NCI-H2171 (cell line): ENCODE measurements around the gene HDGF.

Experiments
- DNase-seq: peaks from one replicate; lab custom pipeline; 2025; lab: John Stamatoyannopoulos, UW

HDGF gene

DNA sequence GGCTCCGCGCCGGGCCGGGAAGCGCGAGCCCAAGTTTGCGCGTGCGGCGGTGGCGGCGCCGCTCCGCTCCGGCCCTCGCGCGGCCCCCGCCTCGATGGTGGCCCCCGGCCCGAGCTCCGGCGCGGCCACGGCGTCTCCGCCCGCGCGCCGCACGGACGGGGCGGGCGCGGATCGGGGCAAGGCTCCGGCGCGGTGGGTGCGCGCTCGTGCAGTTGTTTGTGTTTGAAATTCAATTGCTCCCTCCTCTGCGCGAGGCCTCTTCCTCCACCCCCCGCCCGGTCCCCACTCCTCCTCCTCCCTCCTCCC lies at the start of gene HDGF:
Gene HDGF (minus strand): TSS at position 225 of the 306 bp plus-strand sequence. CDS start 246 bp downstream, outside the sequence.
- DNase-seq = no peak

DNA sequence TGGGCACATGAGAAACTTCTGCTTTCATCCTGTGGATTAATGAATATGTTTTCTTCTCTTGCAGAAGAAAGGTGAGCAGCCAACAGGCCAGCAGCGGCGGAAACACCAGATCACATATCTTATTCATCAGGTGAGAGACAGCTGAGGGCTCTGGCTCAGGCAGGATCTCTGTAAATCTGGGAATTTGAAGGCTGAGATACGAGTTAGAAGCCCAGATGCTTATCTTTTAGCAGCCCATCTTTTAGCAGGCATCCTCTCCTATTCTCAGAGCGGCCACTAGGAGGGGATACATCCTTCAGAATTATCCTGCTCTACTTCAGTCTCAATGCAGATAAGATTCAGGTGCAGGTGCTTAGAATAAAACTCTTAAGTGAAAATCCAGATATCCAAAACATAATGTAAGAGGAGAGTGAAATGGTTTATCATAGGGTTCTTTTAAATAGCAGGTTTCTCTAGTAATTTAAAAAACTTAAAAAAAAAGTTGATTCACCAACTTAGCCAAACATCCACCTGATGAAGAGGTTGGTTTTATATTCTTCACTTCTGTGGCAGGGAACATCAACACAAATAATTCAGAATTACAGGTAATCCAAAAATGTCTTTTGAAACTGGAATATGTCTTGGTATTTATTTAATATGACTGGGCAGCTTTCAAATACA lies 45.9 kb upstream of the HDGF start:
- DNase-seq = peak; percentile 44

GRCh38 chr1:156796340-156797097 lies 45.0 kb upstream of the HDGF start:
- no peak for DNase-seq

DNA sequence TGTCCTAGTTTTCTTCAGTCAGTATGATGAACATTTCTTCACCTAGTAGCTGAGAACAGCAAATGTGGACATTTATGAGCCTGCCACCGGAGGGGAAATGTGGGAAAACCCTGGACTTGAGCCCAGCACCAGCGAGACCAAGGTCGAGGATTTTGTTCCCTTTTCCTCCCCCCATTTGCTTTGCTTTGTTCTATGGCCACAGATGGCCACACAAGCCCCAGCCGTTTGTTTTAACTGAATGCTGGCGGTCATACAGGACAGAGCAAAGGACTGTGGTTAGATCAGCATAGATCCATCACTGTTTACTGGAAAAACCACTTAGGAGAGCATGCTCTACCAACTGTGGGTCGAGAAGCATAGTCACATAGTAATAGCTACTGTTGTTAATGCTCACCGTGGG lies 44.3 kb upstream of the HDGF start:
- no peak for DNase-seq

- DNase-seq = no peak
Observed at GRCh38 chr1:156795374-156795733, 43.9 kb upstream of the HDGF start.

DNA sequence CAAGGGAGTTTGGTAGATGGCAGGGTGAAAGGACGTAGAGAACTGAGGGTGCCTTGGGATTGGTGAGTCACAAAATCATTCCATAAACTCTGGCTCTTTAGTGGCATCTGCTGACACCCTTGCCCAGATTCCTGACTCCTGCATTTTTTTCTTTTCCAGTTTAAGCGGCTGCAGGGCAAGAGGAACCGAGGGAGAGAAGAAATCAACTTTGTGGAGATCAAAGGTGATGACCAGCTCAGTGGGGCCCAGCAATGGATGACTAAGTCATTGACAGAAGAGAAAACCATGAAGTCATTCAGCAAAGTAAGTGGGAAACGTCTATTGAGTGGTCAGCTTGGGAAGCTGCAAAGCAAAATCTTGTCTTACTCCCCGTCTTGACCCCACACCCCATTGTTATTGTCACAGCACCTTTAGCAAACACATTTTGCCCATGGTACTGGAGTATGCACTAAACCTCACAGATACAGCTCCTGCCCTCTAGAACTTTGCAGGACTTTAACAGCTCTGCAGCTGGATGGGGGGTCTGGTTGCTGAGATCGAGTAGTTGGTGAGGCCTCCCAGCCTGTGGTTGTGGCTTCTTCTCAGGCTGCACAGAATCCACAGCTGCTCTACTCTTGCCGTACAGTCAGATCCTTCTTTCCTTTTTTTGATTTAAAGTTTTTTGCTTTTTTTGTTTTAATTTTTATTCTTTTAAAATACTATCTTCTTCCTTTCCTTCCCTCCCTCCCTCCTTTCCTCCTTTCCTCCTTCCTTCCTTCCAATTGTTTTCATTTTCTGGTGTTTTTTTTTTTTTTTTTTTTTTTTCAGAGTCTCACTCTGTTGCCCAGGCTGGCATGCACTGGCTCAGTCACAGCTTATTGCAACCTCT lies 43.3 kb upstream of the HDGF start:
- DNase-seq = no peak

DNA sequence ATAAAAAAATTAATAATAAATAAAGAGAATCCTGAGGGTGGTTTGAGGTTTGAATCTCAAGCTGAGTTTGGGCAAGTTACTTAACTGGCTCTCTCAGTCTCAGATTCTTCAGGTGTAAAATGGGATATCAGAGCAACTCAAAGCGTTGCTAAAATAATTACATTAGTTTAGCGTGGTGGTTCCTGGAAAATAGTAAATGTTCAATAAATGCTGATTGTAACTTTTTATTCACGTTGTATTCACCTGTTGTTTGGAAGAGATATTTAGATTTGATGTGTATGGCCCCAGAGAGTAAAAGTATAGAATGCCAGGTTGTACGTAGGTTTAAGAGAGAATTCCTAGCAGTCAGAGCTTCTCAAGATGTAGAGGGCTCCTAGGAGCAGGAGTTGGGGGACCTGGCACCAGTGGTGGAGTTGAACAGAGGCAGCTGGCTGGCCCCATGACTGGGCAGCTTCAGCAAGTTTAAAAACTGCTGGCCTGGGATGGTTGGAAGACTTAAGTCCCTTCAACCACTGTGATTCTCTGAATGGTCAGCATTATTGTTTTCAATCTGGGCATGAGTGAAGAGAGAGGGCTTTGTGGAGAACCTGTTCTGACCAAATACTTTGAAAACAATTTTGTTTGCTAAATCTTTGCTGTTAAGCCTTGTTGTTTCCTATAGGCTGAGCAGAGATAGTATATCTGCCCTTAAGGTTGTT lies 38.3 kb upstream of the HDGF start:
- DNase-seq = no peak

DNA sequence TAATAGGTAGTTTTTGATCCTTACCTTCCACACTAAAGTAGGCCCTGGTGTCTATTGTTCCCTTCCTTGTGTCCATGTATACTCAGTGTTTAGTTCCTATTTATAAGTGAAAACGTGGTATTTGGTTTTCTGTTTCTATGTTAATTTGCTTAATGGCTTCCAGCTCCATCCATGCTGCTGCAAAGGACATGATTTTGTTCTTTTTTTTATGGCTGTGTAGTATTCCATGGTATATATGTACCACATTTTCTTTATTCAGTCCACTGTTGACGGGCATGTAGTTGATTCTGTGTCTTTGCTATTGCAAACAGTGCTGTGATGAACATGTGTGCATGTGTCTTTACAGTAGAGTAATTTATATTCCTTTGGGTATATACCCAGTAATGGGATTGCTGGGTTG lies 36.7 kb upstream of the HDGF start:
- DNase-seq = no peak

DNA sequence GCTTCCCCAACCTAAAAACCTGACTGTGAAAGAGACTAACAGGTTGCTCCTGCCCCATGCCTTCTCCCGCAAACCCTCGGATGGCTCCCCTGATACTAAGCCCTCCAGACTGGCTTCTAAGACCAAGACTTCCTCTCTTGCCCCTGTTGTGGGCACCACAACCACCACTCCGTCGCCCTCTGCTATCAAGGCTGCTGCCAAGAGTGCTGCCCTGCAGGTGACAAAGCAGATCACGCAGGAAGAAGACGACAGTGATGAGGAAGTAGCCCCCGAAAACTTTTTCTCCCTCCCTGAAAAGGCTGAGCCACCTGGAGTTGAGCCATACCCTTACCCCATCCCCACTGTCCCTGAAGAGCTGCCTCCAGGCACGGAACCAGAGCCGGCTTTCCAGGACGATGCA lies 35.2 kb upstream of the HDGF start:
- DNase-seq = no peak

GRCh38 chr1:156785458-156785857 lies 34.0 kb upstream of the HDGF start:
- no peak for DNase-seq

- DNase-seq = no peak
Observed at GRCh38 chr1:156781585-156782186, 30.2 kb upstream of the HDGF start.

DNA sequence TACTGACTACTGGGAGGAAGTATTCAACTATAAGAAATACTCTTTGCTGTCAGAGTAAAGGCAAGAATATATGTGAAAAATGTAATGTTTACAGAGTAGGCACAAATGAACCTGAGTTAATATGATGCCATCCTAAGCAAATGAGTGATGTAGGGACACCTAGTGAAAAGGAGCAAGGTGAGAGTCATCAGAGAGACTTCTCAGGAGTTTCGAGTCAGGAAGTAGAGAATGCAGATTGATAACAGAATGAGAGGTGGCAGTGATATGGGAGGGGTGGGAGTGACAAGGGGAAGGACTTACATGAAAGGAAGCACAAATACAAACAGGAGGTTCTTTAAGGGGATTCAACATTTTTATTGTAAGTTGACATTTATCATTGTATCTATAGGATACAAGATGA lies 26.1 kb upstream of the HDGF start:
- no peak for DNase-seq

DNA sequence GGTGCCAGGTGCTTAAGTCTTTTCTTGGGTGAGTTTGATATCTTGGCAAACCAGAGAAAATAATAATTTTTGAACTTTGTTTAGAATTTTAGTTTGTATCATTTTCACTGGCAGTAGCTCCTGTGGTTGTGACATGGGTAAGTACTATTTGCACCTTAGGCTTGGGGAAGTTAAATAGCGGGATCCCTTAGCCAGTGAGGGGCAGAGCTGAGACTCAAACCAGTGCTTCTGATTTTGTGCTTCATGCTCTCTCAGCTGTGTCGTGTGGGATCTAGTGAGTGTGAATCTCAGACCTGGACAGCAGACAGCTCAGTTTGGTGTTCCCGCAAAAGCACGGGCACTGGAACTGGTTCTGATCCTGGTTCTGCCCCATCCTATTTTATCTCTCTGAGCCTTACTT lies 25.5 kb upstream of the HDGF start:
- DNase-seq = no peak

GRCh38 chr1:156775799-156776198 lies 24.3 kb upstream of the HDGF start:
- DNase-seq = no peak

DNA sequence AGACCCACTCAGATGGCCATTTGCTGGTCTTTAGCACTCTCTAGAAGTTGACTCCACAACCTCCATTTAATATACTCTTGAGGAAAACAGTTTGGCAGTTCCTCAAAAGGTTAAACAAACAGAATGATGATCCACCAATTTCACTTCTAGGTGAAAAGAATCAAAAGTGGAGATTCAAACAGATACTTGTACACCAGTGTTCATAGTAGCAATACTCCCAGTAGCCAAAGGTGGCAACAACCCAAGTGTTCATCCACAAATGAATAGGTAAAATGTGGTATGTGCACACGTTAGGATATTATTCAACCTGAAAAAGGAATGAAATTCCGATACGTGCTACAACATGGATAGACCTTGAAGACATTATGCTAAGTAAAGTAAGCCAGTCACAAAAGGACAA lies 22.1 kb upstream of the HDGF start:
- DNase-seq = no peak

DNA sequence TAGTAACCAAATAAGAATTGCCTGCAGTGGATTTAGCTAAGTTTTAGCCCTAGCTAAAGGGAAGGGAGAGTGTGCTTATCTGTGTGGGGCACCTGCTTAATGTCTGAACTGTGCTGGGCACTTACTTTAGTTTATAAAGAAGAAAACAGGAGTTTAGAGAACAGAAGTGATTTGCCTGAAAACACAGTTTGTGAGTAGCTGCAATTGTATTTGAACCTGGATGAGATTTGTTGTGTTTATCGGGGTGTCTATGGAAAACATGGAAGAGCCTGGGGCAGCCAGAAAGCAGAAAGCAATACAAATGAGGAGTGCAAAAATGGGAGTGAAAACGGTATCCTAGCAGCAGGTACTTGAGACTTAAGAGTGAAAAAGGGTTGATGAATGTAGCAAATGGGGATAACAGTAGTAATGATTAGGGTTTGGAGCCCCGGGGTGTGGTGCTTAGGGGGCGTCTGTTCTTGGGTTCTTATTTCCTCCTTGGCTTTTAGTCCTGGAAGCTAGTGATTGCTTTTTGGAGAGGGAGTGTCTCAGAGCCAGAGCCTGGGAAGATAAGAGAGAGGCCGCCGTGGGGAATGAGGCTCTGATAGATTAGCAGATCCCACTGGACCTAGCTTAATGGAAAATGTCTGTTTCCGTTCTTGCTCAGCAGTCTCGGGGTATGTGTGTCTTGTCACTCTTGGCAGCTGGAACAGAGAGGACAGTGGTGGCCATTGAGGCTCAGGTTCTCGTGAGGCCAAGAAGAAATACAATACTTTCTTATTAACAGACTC lies 21.4 kb upstream of the HDGF start:
- no peak for DNase-seq

DNA sequence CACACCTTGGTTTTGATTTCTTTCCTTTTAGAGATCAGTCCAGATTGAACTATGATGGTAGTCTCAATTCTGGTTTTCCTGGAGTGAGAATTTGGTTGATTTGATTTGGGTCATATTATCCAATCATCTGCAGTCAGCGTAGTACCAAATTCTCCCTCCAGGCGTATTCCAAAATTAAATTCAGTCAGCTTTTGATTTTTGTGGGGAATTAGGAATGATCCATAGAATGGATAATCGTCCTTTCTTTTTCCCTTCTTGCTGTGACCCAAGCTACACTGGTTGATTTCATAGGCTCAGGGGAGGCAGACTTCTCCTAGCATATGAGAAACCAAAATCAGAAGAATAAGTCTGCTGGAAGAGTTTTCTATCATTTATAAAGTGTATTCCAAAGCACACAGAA lies 20.7 kb upstream of the HDGF start:
- no peak for DNase-seq

- DNase-seq = no peak
Observed at GRCh38 chr1:156768610-156769295, 17.3 kb upstream of the HDGF start.

- no peak for DNase-seq
Observed at GRCh38 chr1:156767879-156768604, 16.6 kb upstream of the HDGF start.
